Thoracic aorta (tissue), 2 donors: Measurements from ENCODE around the gene PDZRN4. TPM values are rescaled to one million over a fixed set of nuclear protein-coding genes. Genes with fewer than 3 reads are reported as not detected.
"Not testable (repeated sequence)": the region's sequence is repeated elsewhere in the genome, so short reads cannot be mapped to it uniquely, and the experiment has no call there.

ENCODE experiments used
- ATAC-seq: fragments of 150-250 bp; one replicate; pipeline ENCODE4 v1.8.0; 2017; ENCODE audit warnings: low read depth; ENCODE audit not compliant: insufficient number of reproducible peaks, low FRiP score
- DNase-seq: peaks from one replicate; pipeline ENCODE4 v3.0.0-alpha.2; 2020; ENCODE audit warnings: low spot score
- H3K27ac ChIP-seq, 2 donors: fragments of 200-600 bp; sonication (generic); 1 replicate in 1 of 2; 2 replicates in 1 of 2; pipeline ENCODE4 v1.5.1; 2016; ENCODE audit warnings: mild to moderate bottlenecking in 2 of 2, moderate library complexity in 2 of 2
- H3K27me3 ChIP-seq: fragments of 200-600 bp; sonication (generic); replicated peaks from 2 replicates; pipeline ENCODE4 v1.6.0; 2016; ENCODE audit warnings: mild to moderate bottlenecking; ENCODE audit not compliant: insufficient read depth
- H3K36me3 ChIP-seq: fragments of 200-600 bp; sonication (generic); one replicate; pipeline ENCODE4 v1.5.1; 2016
- H3K4me1 ChIP-seq, 2 donors: fragments of 200-600 bp; sonication (generic); 1 replicate in 1 of 2; 2 replicates in 1 of 2; pipeline versions ENCODE4 v1.5.1 to v1.6.0; 2016; ENCODE audit warnings: low read depth in 2 of 2, mild to moderate bottlenecking in 1 of 2; ENCODE audit not compliant: control insufficient read depth in 1 of 2
- H3K4me3 ChIP-seq: fragments of 200-600 bp; sonication (generic); 2 replicates; pipeline ENCODE4 v1.5.1; 2016; ENCODE audit warnings: mild to moderate bottlenecking
- H3K9me3 ChIP-seq: fragments of 200-600 bp; sonication (generic); 2 replicates; pipeline ENCODE4 v1.5.1; 2016
- CTCF ChIP-seq: fragments of 200-600 bp; sonication (generic); IDR thresholded peaks from one replicate; pipeline ENCODE4 v1.5.1; 2019; ENCODE audit warnings: antibody characterized with exemption
- total RNA-seq, 2 donors: library from RNA; depleted of rRNA; stranded (reverse); fragments of >200 nt; gene quantifications; one replicate each; pipeline versions ENCODE4 v1.1.0 to v1.2.3, GENCODE V29; 2016

Gene PDZRN4
- total RNA-seq, 2 donors from 2014 or later = 6.1 to 12.5 TPM

DNA sequence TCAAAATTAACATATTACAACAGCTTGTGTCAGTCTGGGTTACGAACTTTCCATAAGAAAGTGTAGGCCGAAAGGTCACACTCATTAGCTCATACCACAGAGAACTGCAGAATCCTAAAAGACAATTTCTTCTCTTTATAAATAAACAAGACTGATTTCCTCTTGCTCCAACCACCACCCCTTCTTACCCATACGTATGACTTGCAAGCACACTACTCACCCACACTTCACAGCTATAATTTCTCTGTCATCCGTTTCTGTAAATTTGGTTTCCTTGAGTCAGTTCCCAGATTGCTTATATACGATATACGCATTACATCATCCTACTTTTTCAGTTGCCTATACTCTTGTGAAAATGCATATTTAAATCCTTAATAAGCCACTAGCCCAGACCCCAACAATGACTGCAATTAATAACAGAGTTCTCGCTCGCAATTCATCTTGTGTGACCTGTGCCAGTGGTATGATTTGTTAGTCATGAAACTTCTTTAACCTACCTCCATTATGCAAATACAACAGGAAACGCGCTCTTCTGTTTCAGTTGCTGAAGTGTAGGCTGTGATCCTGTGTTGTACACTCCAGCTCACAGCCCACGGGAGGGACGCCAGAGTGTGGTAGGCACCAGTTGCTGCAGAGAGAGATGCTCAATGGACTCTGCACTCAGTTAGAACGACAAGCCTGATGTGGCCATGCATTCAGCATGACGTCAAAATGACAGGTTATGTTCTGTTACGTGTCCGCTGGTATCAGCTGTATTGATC, 417.6 kb downstream of the PDZRN4 start:
- Histone ChIP-seq H3K9me3 (no peaks in the 10 kb centered on the region), H3K27me3 (no peaks in the 10 kb centered on the region), H3K27ac (no peak overlapping the region), H3K36me3 (no peaks in the 10 kb centered on the region), H3K4me3 (no peak overlapping the region), H3K4me1 (no peaks in the 10 kb centered on the region)
- ATAC-seq (no peak), DNase-seq (no peak)
- no peak for TF ChIP-seq CTCF

GRCh38 chr12:41606468-41607445, 418.6 kb downstream of the PDZRN4 start:
- TF ChIP-seq CTCF = no peak
- no peaks in the 10 kb centered on the region for H3K36me3 ChIP-seq
- H3K4me1 ChIP-seq = no peaks in the 10 kb centered on the region
- no peak overlapping the region for H3K27ac ChIP-seq
- no peaks in the 10 kb centered on the region for H3K9me3 ChIP-seq
- no peak overlapping the region for H3K4me3 ChIP-seq
- ATAC-seq (no peak), DNase-seq (no peak)
- H3K27me3 ChIP-seq = no peaks in the 10 kb centered on the region

DNA sequence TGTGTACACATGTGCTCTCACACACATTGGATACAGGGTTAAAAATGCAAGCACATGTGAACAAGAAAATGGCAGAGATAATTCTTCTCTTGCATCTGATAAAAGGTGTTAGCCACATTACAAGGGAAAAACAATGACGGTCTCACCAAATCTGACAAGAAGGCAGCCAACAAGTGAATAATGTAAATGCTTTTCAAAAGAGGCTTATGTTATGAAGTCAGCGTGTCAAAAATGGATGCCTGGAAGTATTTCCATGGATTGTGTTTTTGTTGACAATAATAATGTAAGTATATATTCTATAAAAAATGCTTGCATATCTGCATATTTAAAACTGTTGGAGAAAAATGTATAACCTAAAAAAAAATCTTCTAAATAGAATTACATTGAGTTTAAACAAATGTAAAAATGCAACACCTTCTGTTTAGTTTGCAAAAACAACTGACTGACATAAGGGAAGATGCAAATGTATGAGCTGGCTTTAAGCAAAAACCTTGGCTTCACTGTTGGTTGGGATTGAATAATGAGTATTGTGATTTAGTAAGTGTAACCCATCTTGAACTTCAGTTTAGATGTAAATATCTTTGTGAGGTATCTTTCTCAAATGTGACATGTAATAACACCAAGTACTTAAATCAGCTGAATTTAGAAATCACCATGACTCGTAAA, 424.9 kb downstream of the PDZRN4 start:
- H3K27ac ChIP-seq = no peak overlapping the region
- ATAC-seq (no peak), DNase-seq (no peak)
- peaks cover 5% of the 10 kb centered on the region for H3K9me3 ChIP-seq
- no peak for TF ChIP-seq CTCF
- no peaks in the 10 kb centered on the region for H3K27me3 ChIP-seq
- no peaks in the 10 kb centered on the region for H3K36me3 ChIP-seq
- no peak overlapping the region for H3K4me3 ChIP-seq
- H3K4me1 ChIP-seq = no peaks in the 10 kb centered on the region

DNA sequence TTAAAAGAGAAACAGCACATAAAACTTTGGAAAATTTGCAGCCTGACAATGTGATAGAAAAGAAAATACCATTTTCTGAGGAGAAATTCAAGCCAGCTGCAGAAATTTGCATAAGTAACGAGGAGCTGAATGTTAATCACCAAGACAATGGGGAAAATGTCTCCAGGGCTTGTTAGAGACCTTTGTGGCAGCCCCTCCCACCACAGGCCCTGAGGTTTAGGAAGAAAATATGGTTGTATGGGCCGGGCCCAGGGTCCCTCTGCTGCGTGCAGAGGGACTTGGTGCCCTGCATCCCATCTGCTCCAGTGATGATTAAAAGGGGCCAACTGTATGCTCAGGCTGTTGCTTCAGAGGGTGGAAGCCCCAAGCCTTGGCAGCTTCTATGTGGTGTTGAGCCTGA, 427.1 kb downstream of the PDZRN4 start:
- H3K4me3 ChIP-seq, H3K27me3 ChIP-seq, ATAC-seq, H3K27ac ChIP-seq, DNase-seq, H3K4me1 ChIP-seq, H3K9me3 ChIP-seq, H3K36me3 ChIP-seq: not testable (repeated sequence)

- no peak for DNase-seq
- ATAC-seq = no peak
- Histone ChIP-seq H3K9me3 (no peaks in the 10 kb centered on the region), H3K4me1 (no peaks in the 10 kb centered on the region), H3K4me3 (no peak overlapping the region), H3K36me3 (no peaks in the 10 kb centered on the region), H3K27ac (no peak overlapping the region), H3K27me3 (no peaks in the 10 kb centered on the region)
- no peak for TF ChIP-seq CTCF
Measured at GRCh38 chr12:41619705-41620104, 431.6 kb downstream of the PDZRN4 start.
